Stimulated activated CD4-positive, alpha-beta T cell treated with anti-CD3 and anti-CD28 coated beads, Interleukin-1b, Interleukin-23, amount 100 ng/mL, for 48 hours (primary cell): ENCODE results near the gene MYBPC3.

Experiments used
- DNase-seq: peaks from one replicate; pipeline ENCODE4 v3.0.0-alpha.2; 2020

MYBPC3 gene

GRCh38 chr11:47383071-47383470 is 30.6 kb upstream of the MYBPC3 start:
- no peak for DNase-seq

GRCh38 chr11:47380078-47380477 is 27.6 kb upstream of the MYBPC3 start:
- no peak for DNase-seq

GRCh38 chr11:47379317-47379716 is 26.8 kb upstream of the MYBPC3 start:
- DNase-seq, result no peak

- DNase-seq, result no peak
These were observed 26.3 kb upstream of the MYBPC3 start for GRCh38 chr11:47378836-47379170.

GRCh38 chr11:47378010-47378835 is 25.7 kb upstream of the MYBPC3 start, which contains the start of gene SPI1:
Gene SPI1 (minus strand): TSS chr11:47378547. CDS start chr11:47378353, 194 bp downstream.
- DNase-seq, result no peak

GRCh38 chr11:47377571-47378009 is 25.1 kb upstream of the MYBPC3 start:
- DNase-seq, result no peak

- DNase-seq, result no peak
These were observed 24.2 kb upstream of the MYBPC3 start for GRCh38 chr11:47376525-47377371.

GRCh38 chr11:47376107-47376524 is 23.6 kb upstream of the MYBPC3 start:
- DNase-seq, result no peak

GRCh38 chr11:47375546-47376085 is 23.1 kb upstream of the MYBPC3 start:
- DNase-seq, result no peak

- DNase-seq, result no peak
These were observed 22.5 kb upstream of the MYBPC3 start for GRCh38 chr11:47375020-47375419.

- DNase-seq, result no peak
These were observed 22.2 kb upstream of the MYBPC3 start for GRCh38 chr11:47374720-47375019.

GRCh38 chr11:47373876-47374719 is 21.6 kb upstream of the MYBPC3 start:
- peak; percentile 84 for DNase-seq

GRCh38 chr11:47372422-47372821 is 19.9 kb upstream of the MYBPC3 start:
- DNase-seq, result no peak

- no peak for DNase-seq
These were observed 17.2 kb upstream of the MYBPC3 start for GRCh38 chr11:47369676-47370075.

- no peak for DNase-seq
These were observed 13.6 kb upstream of the MYBPC3 start for GRCh38 chr11:47366020-47366490.

GRCh38 chr11:47361419-47361818 is 8.9 kb upstream of the MYBPC3 start:
- DNase-seq, result no peak

GRCh38 chr11:47360341-47360740 is 7.8 kb upstream of the MYBPC3 start:
- no peak for DNase-seq

GRCh38 chr11:47359586-47359985 is 7.1 kb upstream of the MYBPC3 start:
- DNase-seq, result no peak

- no peak for DNase-seq
These were observed 6.7 kb upstream of the MYBPC3 start for GRCh38 chr11:47359162-47359561.

GRCh38 chr11:47358731-47359051 is 6.2 kb upstream of the MYBPC3 start:
- no peak for DNase-seq

- DNase-seq, result no peak
These were observed 5.7 kb upstream of the MYBPC3 start for GRCh38 chr11:47357985-47358730.

GRCh38 chr11:47356998-47357329 is 4.5 kb upstream of the MYBPC3 start:
- DNase-seq, result no peak
